Thyroid gland (tissue), 4 donors: ENCODE results near the gene CSTF1. TPM values are rescaled to one million over a fixed set of nuclear protein-coding genes. Genes with fewer than 3 reads are reported as not detected.

Source experiments
- DNase-seq, 2 donors: peaks; one replicate each; pipeline ENCODE4 v3.0.0-alpha.2; 2019
- H3K27ac ChIP-seq, 3 donors: fragments of 200-600 bp; sonication (generic); 1 replicate in 2 of 3; 2 replicates in 1 of 3; pipeline ENCODE4 v1.5.1; 2016 to 2019; ENCODE audit warnings: mild to moderate bottlenecking in 1 of 3, moderate library complexity in 1 of 3
- H3K27me3 ChIP-seq: fragments of 200-600 bp; sonication (generic); one replicate; pipeline ENCODE4 v1.5.1; 2019
- H3K36me3 ChIP-seq, 2 donors: fragments of 200-600 bp; sonication (generic); one replicate each; pipeline ENCODE4 v1.5.1; 2016 to 2019
- H3K4me1 ChIP-seq, 2 donors: fragments of 200-600 bp; sonication (generic); one replicate each; pipeline ENCODE4 v1.5.1; 2017 to 2019
- H3K4me3 ChIP-seq, 3 donors: fragments of 200-600 bp; sonication (generic); replicated peaks in 1 of 3; 1 replicate in 2 of 3; 2 replicates in 1 of 3; pipeline ENCODE4 v1.5.1; 2016; ENCODE audit warnings: mild to moderate bottlenecking in 1 of 3
- H3K9me3 ChIP-seq: fragments of 200-600 bp; sonication (generic); one replicate; pipeline ENCODE4 v1.5.1; 2017
- POLR2A ChIP-seq, 2 donors: fragments of 450-650 bp; IDR thresholded peaks; one replicate each; pipeline ENCODE4 v1.6.1; 2017; ENCODE audit warnings: antibody characterized with exemption in 2 of 2, mild to moderate bottlenecking in 2 of 2, moderate library complexity in 1 of 2
- WGBS, 2 donors: methylation state at CpG; one replicate each; pipeline ENCODE4 v1.1.5; 2017; 5-methylcytosine and 5-hydroxymethylcytosine counted together
- intact Hi-C: fragments of 100-400 bp; cut with DNase I; formaldehyde crosslinking; loops from one replicate; pipeline ENCODE4 v1.15.1; 2023
- total RNA-seq, 4 donors: library from RNA; depleted of rRNA; stranded (reverse); fragments of >200 nt; gene quantifications; one replicate each; pipeline ENCODE4 v1.2.3, GENCODE V29; 2016
- TF ChIP-seq, protein P1 (sequence below), 6 experiments: fragments of 200-600 bp in 3 of 6; fragments of 450-650 bp in 3 of 6; sonication (generic) in 3 of 6; IDR thresholded peaks; one replicate each; pipeline ENCODE4 v1.5.1; 2016 to 2019; ENCODE audit warnings: antibody characterized with exemption in 6 of 6, mild to moderate bottlenecking in 2 of 6, inconsistent platforms in 1 of 6, moderate library complexity in 1 of 6

CSTF1 gene
- total RNA-seq, 4 donors from 2014 or later, result 26.9 to 36.8 (median 32.6) TPM

DNA sequence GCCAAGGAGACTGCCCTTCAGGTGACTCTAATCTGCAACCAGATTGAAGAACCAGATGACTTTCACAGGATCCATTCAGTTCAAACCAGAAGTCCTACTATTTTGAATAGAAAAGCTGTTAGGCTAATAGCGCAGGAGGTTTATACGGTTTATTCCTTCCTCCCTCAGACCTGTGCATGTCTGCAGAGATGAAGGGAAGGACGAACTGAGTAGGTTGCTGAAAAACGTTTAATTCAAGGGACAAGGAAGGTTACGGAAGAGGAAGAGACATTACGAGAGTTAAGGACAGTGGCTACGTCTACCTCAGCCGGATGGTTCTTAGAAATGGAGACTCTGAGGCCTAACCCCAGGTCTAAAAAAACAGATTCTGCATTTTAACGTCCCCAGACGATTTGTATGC is 1.4 kb upstream of the CSTF1 start:
- Histone ChIP-seq H3K9me3 (no peaks in the 10 kb centered on the region), H3K36me3 (peaks cover 0 to 6% of the 10 kb centered on the region in 2 donors), H3K4me3 (no peak overlapping the region), H3K27ac (no peak overlapping the region), H3K27me3 (no peaks in the 10 kb centered on the region), H3K4me1 (peaks cover 15 to 18% of the 10 kb centered on the region in 2 donors)
- intact Hi-C loops, result loop anchor here (5.0 kb wide), 1 partner anchor 81 kb away; no protein-coding TSS in a partner anchor
- 22 to 23% methylated on average over 10 of the region's 10 CpGs for WGBS, 2 donors
- DNase-seq, result no peak
- no peak for TF ChIP-seq POLR2A (IDR thresholded peaks at IDR 0.05)
- TF ChIP-seq, protein P1, sequence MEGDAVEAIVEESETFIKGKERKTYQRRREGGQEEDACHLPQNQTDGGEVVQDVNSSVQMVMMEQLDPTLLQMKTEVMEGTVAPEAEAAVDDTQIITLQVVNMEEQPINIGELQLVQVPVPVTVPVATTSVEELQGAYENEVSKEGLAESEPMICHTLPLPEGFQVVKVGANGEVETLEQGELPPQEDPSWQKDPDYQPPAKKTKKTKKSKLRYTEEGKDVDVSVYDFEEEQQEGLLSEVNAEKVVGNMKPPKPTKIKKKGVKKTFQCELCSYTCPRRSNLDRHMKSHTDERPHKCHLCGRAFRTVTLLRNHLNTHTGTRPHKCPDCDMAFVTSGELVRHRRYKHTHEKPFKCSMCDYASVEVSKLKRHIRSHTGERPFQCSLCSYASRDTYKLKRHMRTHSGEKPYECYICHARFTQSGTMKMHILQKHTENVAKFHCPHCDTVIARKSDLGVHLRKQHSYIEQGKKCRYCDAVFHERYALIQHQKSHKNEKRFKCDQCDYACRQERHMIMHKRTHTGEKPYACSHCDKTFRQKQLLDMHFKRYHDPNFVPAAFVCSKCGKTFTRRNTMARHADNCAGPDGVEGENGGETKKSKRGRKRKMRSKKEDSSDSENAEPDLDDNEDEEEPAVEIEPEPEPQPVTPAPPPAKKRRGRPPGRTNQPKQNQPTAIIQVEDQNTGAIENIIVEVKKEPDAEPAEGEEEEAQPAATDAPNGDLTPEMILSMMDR (IDR thresholded peaks at IDR 0.05), result no peak

DNA sequence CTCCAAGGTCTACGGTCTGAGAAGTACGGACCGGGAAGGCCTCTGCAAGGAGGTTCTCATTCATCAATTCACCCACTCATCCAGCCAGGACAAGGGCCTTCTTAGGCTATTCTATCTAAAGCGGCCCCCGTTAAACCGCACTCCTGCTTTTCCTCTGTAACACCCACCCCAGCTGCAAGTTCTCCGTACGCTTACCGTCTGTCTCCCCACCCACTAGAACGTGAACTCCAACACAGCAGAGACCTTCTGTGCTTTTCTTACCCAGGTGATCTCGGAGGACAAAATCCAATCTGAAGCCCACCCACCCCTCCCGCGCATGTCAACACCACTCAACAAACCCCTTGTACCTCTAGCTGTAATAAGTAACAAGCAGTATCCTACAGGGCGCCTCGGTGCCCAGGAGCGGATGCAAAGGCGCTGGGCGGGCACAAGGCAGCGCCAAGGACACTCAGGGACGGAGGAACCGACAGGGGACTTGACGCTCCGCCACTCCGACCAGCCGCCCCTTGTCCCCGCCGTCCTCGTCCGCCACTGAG is 781 bp upstream of the CSTF1 start:
- TF ChIP-seq POLR2A (IDR thresholded peaks at IDR 0.05), result no peak
- TF ChIP-seq, protein P1 (IDR thresholded peaks at IDR 0.05), result no peak
- intact Hi-C loops, result loop anchor here (5.0 kb wide), 1 partner anchor 81 kb away; no protein-coding TSS in a partner anchor
- 0 to 1% methylated on average over 24 to 25 of the region's 29 CpGs for WGBS, 2 donors

DNA sequence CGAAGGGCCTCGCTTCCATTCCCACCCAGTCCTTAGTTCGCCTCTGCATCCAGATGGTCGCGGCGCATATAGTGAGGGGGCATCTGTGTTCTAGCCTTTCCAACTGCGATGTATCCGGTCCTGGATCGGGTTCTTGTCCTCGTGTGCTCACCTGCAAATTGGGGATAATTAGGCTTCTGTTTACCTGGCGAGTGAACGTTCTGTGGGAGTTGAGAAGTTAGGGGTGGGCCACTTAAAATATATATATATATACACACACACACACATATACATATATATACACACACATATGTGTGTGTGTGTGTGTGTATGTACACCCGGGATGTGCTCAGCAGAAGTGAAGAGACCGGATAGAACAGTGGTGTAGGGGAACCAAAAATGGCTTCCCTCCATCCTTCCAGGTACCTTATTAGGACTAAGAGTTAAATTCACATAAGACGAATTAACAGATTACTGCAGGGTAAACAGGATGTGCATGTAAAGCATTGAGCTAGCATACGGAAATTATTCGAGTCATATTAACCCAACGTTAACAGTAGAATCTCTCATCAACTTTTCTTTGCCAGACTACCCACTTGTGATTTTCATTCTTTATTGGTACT is 537 bp downstream of the CSTF1 start:
- intact Hi-C loops, result loop anchor here (5.0 kb wide), 1 partner anchor 79 kb away; no protein-coding TSS in a partner anchor
- Histone ChIP-seq H3K4me3 (peak overlapping the region; percentile 59 to 73 (median 67)), H3K27me3 (no peaks in the 10 kb centered on the region), H3K36me3 (peaks cover 10 to 26% of the 10 kb centered on the region in 2 donors), H3K27ac (peak overlapping the region; percentile 53 to 91 (median 82)), H3K9me3 (no peaks in the 10 kb centered on the region), H3K4me1 (peaks cover 15 to 18% of the 10 kb centered on the region in 2 donors)
- 2% methylated on average over 17 to 18 of the region's 18 CpGs for WGBS, 2 donors
- DNase-seq, result no peak
- no peak for TF ChIP-seq POLR2A (IDR thresholded peaks at IDR 0.05)
- TF ChIP-seq, protein P1 (IDR thresholded peaks at IDR 0.05), result no peak

More for the DNA sequence above, 781 bp upstream of the CSTF1 start:
- peak in 1 of 2 donors; percentile 9 for DNase-seq
- Histone ChIP-seq H3K4me1 (peaks cover 15 to 18% of the 10 kb centered on the region in 2 donors), H3K9me3 (no peaks in the 10 kb centered on the region), H3K27ac (peak overlapping the region in 2 of 3 donors; percentile 82 to 91), H3K36me3 (peaks cover 0 to 13% of the 10 kb centered on the region in 2 donors), H3K27me3 (no peaks in the 10 kb centered on the region), H3K4me3 (peak overlapping the region; percentile 61 to 73 (median 67))

GRCh38 chr20:56393653-56394052 is 1.2 kb downstream of the CSTF1 start:
- peaks cover 16 to 32% of the 10 kb centered on the region in 2 donors for H3K36me3 ChIP-seq
- peaks cover 15 to 18% of the 10 kb centered on the region in 2 donors for H3K4me1 ChIP-seq
- no peaks in the 10 kb centered on the region for H3K27me3 ChIP-seq
- no peak overlapping the region for H3K27ac ChIP-seq
- DNase-seq, result no peak
- intact Hi-C loops, result loop anchor here (5.0 kb wide), 1 partner anchor 79 kb away; no protein-coding TSS in a partner anchor
- TF ChIP-seq, protein P1 (IDR thresholded peaks at IDR 0.05), result no peak
- TF ChIP-seq POLR2A (IDR thresholded peaks at IDR 0.05), result no peak
- no peak overlapping the region for H3K4me3 ChIP-seq
- WGBS, 2 donors, result 68% methylated on average over 8 of the region's 8 CpGs
- no peaks in the 10 kb centered on the region for H3K9me3 ChIP-seq

DNA sequence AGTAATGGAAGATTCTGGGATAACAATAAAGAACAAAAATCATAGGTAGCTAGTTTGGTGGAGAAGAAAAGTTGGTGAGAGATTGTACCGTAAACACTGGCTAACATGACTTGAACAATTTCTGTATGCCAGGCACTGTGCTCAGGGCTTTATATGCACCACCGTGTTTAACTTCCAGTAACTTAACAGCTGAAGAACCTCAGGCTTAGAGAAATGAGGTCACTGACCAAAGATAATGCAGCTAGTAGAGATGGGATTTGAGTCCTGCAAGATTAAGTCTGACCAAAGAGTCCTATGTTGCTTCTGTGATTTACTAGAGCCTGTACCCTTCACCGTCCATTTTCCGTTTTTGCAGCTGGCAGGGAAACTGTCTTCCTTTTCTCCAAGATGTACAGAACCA is 2.7 kb downstream of the CSTF1 start:
- no peak for DNase-seq
- peaks cover 31 to 43% of the 10 kb centered on the region in 2 donors for H3K36me3 ChIP-seq

More for the DNA sequence above, 2.7 kb downstream of the CSTF1 start:
- Histone ChIP-seq H3K27me3 (no peaks in the 10 kb centered on the region), H3K27ac (no peak overlapping the region), H3K4me3 (no peak overlapping the region), H3K9me3 (no peaks in the 10 kb centered on the region), H3K4me1 (peaks cover 15 to 18% of the 10 kb centered on the region in 2 donors)
- WGBS, 2 donors, result 91 to 95% methylated on average over 4 of the region's 4 CpGs
- intact Hi-C loops, result no loop called here
- TF ChIP-seq, protein P1 (IDR thresholded peaks at IDR 0.05), result no peak
- no peak for TF ChIP-seq POLR2A (IDR thresholded peaks at IDR 0.05)
